A549 (cell line): ENCODE measurements around the gene MTHFS. TPM values are rescaled to one million over a fixed set of nuclear protein-coding genes. Genes with fewer than 3 reads are reported as not detected.
"Not testable (repeated sequence)": the region's sequence is repeated elsewhere in the genome, so short reads cannot be mapped to it uniquely, and the experiment has no call there.

Source experiments
- ATAC-seq, 2 experiments: fragments of 200-7000 bp in 1 of 2; fragments of >200 bp in 1 of 2; cut with Nextera tagmentation in 1 of 2; cut with Tn5 transposase in 1 of 2; 3 replicates each; pipeline versions ENCODE4 v1.8.0 to v1.9.1; 2018 to 2020; ENCODE audit warnings: mild to moderate bottlenecking in 1 of 2, moderate library complexity in 1 of 2
- CTCF ChIA-PET: fragments of 300-600 bp; sonication (Branson Sonifier 250); formaldehyde crosslinking; extraction: SDS; loops from one replicate; lab custom pipeline; 2021; ENCODE audit warnings: antibody characterized with exemption, inconsistent platforms; lab: Yijun Ruan, JAX
- POLR2A ChIA-PET: fragments of 350-600 bp; formaldehyde crosslinking; extraction: SDS; loops from one replicate; lab custom pipeline; 2021; ENCODE audit warnings: antibody characterized with exemption, inconsistent platforms; lab: Yijun Ruan, JAX
- DNase-seq, 2 experiments: peaks; one replicate each; pipeline versions ENCODE4 v3.0.0 to v3.0.0-alpha.2; 2011 to 2016; ENCODE audit warnings: low read depth in 1 of 2, low spot score in 1 of 2
- FAIRE-seq: peaks from 2 replicates; lab custom pipeline; 2011; peaks lifted over from hg19 to GRCh38; lab: Jason Lieb, UNC
- H3K27ac ChIP-seq, 2 experiments: fragments of >200 bp; sonication (Bioruptor Twin); formaldehyde crosslinking; 3 replicates each; pipeline ENCODE4 v1.5.1; 2016 to 2017
- H3K4me1 ChIP-seq: fragments of >200 bp; sonication (Bioruptor Twin); formaldehyde crosslinking; 3 replicates; pipeline ENCODE4 v1.6.1; 2016
- H3K4me2 ChIP-seq: fragments of >200 bp; sonication (Bioruptor Twin); formaldehyde crosslinking; 3 replicates; pipeline ENCODE4 v1.6.1; 2016
- H3K4me3 ChIP-seq: fragments of >200 bp; sonication (Bioruptor Twin); formaldehyde crosslinking; 3 replicates; pipeline ENCODE4 v1.5.1; 2016
- H3K9me3 ChIP-seq: fragments of >200 bp; sonication (Bioruptor Twin); formaldehyde crosslinking; 3 replicates; pipeline ENCODE4 v1.6.1; 2016
- BHLHE40 ChIP-seq: IDR thresholded peaks from 2 replicates; pipeline ENCODE4 v1.6.1; 2012; ENCODE audit warnings: low read depth, low read length, inconsistent platforms
- CHD4 ChIP-seq: fragments of 200-600 bp; sonication (generic); IDR thresholded peaks from 2 replicates; pipeline ENCODE4 v1.6.1; 2016; ENCODE audit warnings: antibody characterized with exemption, mild to moderate bottlenecking, borderline replicate concordance
- E2F6 ChIP-seq: IDR thresholded peaks from 2 replicates; pipeline ENCODE4 v1.6.1; 2012; ENCODE audit warnings: low read depth, borderline replicate concordance
- ELK1 ChIP-seq: fragments of 150-350 bp; IDR thresholded peaks from 2 replicates; pipeline ENCODE4 v1.6.1; 2014; ENCODE audit warnings: low read depth, mild to moderate bottlenecking, low read length
- FOSL2 ChIP-seq, 2 experiments: fragments of 450-650 bp in 1 of 2; fragments of >200 bp in 1 of 2; sonication (Bioruptor Twin) in 1 of 2; formaldehyde crosslinking; IDR thresholded peaks; 2 replicates each; pipeline versions ENCODE4 v1.5.0 to v1.6.1; 2016 to 2020; ENCODE audit warnings: mild to moderate bottlenecking in 1 of 2, moderate library complexity in 1 of 2
- FOXS1 ChIP-seq: fragments of 250-450 bp; sonication (Bioruptor Pico); IDR thresholded peaks from 2 replicates; pipeline ENCODE4 v1.5.0; 2020; ENCODE audit warnings: mild to moderate bottlenecking, moderate library complexity
- HEYL ChIP-seq: fragments of 250-450 bp; sonication (Bioruptor Pico); IDR thresholded peaks from 2 replicates; pipeline ENCODE4 v1.8.0; 2021; ENCODE audit warnings: mild to moderate bottlenecking, moderate library complexity
- HMGXB4 ChIP-seq: fragments of 250-450 bp; sonication (Bioruptor Pico); IDR thresholded peaks from 2 replicates; pipeline ENCODE4 v1.5.0; 2021; ENCODE audit warnings: mild to moderate bottlenecking, moderate library complexity, borderline replicate concordance
- HOXB13 ChIP-seq: fragments of 250-450 bp; sonication (Bioruptor Pico); IDR thresholded peaks from 2 replicates; pipeline ENCODE4 v1.5.0; 2020; ENCODE audit warnings: low read depth, mild to moderate bottlenecking, moderate library complexity
- JUN ChIP-seq, 2 experiments: fragments of >200 bp; sonication (Bioruptor Twin); formaldehyde crosslinking; IDR thresholded peaks; 2 replicates in 1 of 2; 3 replicates in 1 of 2; pipeline ENCODE4 v1.6.1; 2016 to 2017
- JUNB ChIP-seq: fragments of >200 bp; sonication (Bioruptor Twin); formaldehyde crosslinking; IDR thresholded peaks from 2 replicates; pipeline ENCODE4 v1.6.1; 2016
- MAFK ChIP-seq: fragments of 450-650 bp; IDR thresholded peaks from 2 replicates; pipeline ENCODE4 v1.6.1; 2014; ENCODE audit not compliant: partially characterized antibody
- NFE2L2 ChIP-seq: fragments of 150-350 bp; conservative IDR thresholded peaks from 2 replicates; pipeline ENCODE4 v1.6.1; 2014; ENCODE audit warnings: low read length
- POLR2A ChIP-seq: IDR thresholded peaks from 2 replicates; pipeline ENCODE4 v1.6.1; 2012; ENCODE audit warnings: mild to moderate bottlenecking, low read length
- POLR2AphosphoS2 ChIP-seq: conservative IDR thresholded peaks from 2 replicates; pipeline ENCODE4 v1.6.1; 2012; ENCODE audit warnings: low read length, improper control_type of control experiment, inconsistent platforms
- RAD21 ChIP-seq, 2 experiments: fragments of >200 bp in 1 of 2; sonication (Bioruptor Twin) in 1 of 2; formaldehyde crosslinking in 1 of 2; IDR thresholded peaks in 1 of 2; conservative IDR thresholded peaks in 1 of 2; 2 replicates in 1 of 2; 3 replicates in 1 of 2; pipeline ENCODE4 v1.6.1; 2012 to 2018; ENCODE audit warnings: inconsistent platforms in 1 of 2
- RFX5 ChIP-seq: fragments of 450-650 bp; IDR thresholded peaks from 2 replicates; pipeline ENCODE4 v1.7.1; 2014; ENCODE audit warnings: antibody characterized with exemption, mild to moderate bottlenecking, moderate library complexity
- SREBF2 ChIP-seq: fragments of 450-650 bp; IDR thresholded peaks from 2 replicates; pipeline ENCODE4 v1.6.1; 2014; ENCODE audit warnings: mild to moderate bottlenecking, moderate library complexity
- ZFP36 ChIP-seq: fragments of 450-650 bp; IDR thresholded peaks from 2 replicates; pipeline ENCODE4 v1.6.1; 2014; ENCODE audit warnings: borderline replicate concordance; ENCODE audit not compliant: partially characterized antibody
- ZSCAN20 ChIP-seq: fragments of 250-450 bp; sonication (Bioruptor Pico); IDR thresholded peaks from 2 replicates; pipeline ENCODE4 v1.8.0; 2022; ENCODE audit warnings: mild to moderate bottlenecking, moderate library complexity
- WGBS: methylation state at CpG from one replicate; pipeline ENCODE4 v1.1.6; 2017; ENCODE audit errors: missing lambda C conversion rate; 5-methylcytosine and 5-hydroxymethylcytosine counted together
- polyA plus RNA-seq, 4 experiments: library from polyadenylated mRNA; depleted of rRNA in 3 of 4; stranded (reverse); fragments of >200 nt; fragmentation: RNase III in 1 of 4; extraction: RNeasy Plus Mini Kit Qiagen cat#74134 plus additional on column Dnase treatment in 1 of 4; gene quantifications; 2 replicates in 3 of 4; 3 replicates in 1 of 4; pipeline ENCODE4 v1.2.3, GENCODE V29; 2011 to 2017

Gene MTHFS
- polyA plus RNA-seq, 2 of the 4 experiments (the other 2 are of a cell fraction): 102 to 158 TPM

GRCh38 chr15:79939399-79939798 is 42.6 kb upstream of the MTHFS start:
- CTCF ChIA-PET: no interaction called here
- H3K9me3 ChIP-seq: no peaks in the 10 kb centered on the region
- H3K27ac ChIP-seq: no peak overlapping the region
- H3K4me3 ChIP-seq: no peak overlapping the region
- H3K4me1 ChIP-seq: peaks cover 27% of the 10 kb centered on the region
- POLR2A ChIA-PET: no interaction called here
- TF ChIP-seq POLR2A (no peak), ELK1 (no peak), E2F6 (no peak), HMGXB4 (CRISPR knock-in tag) (no peak), CHD4 (no peak), POLR2AphosphoS2 (no peak), ZFP36 (no peak), JUNB (no peak), SREBF2 (no peak), FOSL2 (IDR thresholded peaks at IDR 0.05) (no peak), FOSL2 (CRISPR knock-in tag; IDR thresholded peaks at IDR 0.05) (no peak), HOXB13 (no peak), ZSCAN20 (no peak), HEYL (CRISPR knock-in tag) (no peak), JUN (IDR thresholded peaks at IDR 0.05) (no peak)
- H3K4me2 ChIP-seq: no peak overlapping the region
- DNase-seq (no peak), ATAC-seq (no peak), FAIRE-seq (no peak)
- WGBS: 83% methylated on average over 4 of the region's 4 CpGs

GRCh38 chr15:79938143-79938542 is 41.3 kb upstream of the MTHFS start:
- Histone ChIP-seq H3K4me3 (no peak overlapping the region), H3K4me1 (peaks cover 15% of the 10 kb centered on the region), H3K9me3 (no peaks in the 10 kb centered on the region), H3K4me2 (no peak overlapping the region), H3K27ac (no peak overlapping the region)
- 28% methylated on average over 1 of the region's 1 CpG for WGBS
- no peak for ATAC-seq
- TF ChIP-seq MAFK (no peak), RFX5 (no peak), BHLHE40 (no peak), FOXS1 (CRISPR knock-in tag) (no peak), NFE2L2 (no peak), RAD21 (conservative IDR thresholded peaks at IDR 0.05 in 1 of 2, IDR thresholded peaks at IDR 0.05 in 1 of 2) (no peak)
- ChIA-PET CTCF (no interaction called here), POLR2A (no interaction called here)
- no peak for FAIRE-seq
- DNase-seq: no peak

GRCh38 chr15:79935556-79936201 is 38.9 kb upstream of the MTHFS start:
- ATAC-seq, FAIRE-seq, H3K9me3 ChIP-seq, DNase-seq, H3K27ac ChIP-seq, H3K4me2 ChIP-seq, H3K4me1 ChIP-seq, POLR2A ChIA-PET, H3K4me3 ChIP-seq: not testable (repeated sequence)
- WGBS: 68% methylated on average over 7 of the region's 7 CpGs
- CTCF ChIA-PET: interaction anchor here (1.2 kb wide), 1 partner anchor 57 kb away, joined by 4 read pairs; no protein-coding TSS in a partner anchor
